Breast epithelium (tissue), 4 donors: ENCODE measurements around the gene NAALADL2. TPM values are rescaled to one million over a fixed set of nuclear protein-coding genes. Genes with fewer than 3 reads are reported as not detected.

ENCODE experiments used
- DNase-seq, 2 donors: peaks; one replicate each; pipeline ENCODE4 v3.0.0-alpha.2; 2019; ENCODE audit warnings: low spot score in 2 of 2
- H3K27ac ChIP-seq, 2 donors: fragments of 200-600 bp; sonication (generic) in 1 of 2; one replicate each; pipeline ENCODE4 v1.5.1; 2016 to 2019; ENCODE audit warnings: mild to moderate bottlenecking in 1 of 2
- H3K27me3 ChIP-seq, 2 donors: fragments of 200-600 bp; sonication (generic) in 1 of 2; one replicate each; pipeline versions ENCODE4 v1.5.1 to v1.6.0; 2017 to 2019; ENCODE audit warnings: control low read depth in 1 of 2, mild to moderate bottlenecking in 1 of 2
- H3K36me3 ChIP-seq: fragments of 200-600 bp; one replicate; pipeline ENCODE4 v1.5.1; 2019
- H3K4me1 ChIP-seq, 2 donors: fragments of 200-600 bp; sonication (generic); one replicate each; pipeline ENCODE4 v1.5.1; 2016 to 2019; ENCODE audit warnings: control low read depth in 1 of 2
- H3K4me3 ChIP-seq, 3 donors: fragments of 200-600 bp; sonication (generic); 1 replicate in 2 of 3; 2 replicates in 1 of 3; pipeline ENCODE4 v1.5.1; 2016 to 2019; ENCODE audit warnings: mild to moderate bottlenecking in 3 of 3, moderate library complexity in 2 of 3
- H3K9me3 ChIP-seq, 2 donors: fragments of 200-600 bp; sonication (generic) in 1 of 2; one replicate each; pipeline ENCODE4 v1.5.1; 2016 to 2019; ENCODE audit warnings: control low read depth in 1 of 2
- CTCF ChIP-seq, 3 donors: fragments of 450-650 bp; IDR thresholded peaks; one replicate each; pipeline ENCODE4 v1.5.1; 2016 to 2017; ENCODE audit warnings: antibody characterized with exemption in 3 of 3, mild to moderate bottlenecking in 3 of 3, moderate library complexity in 3 of 3
- POLR2A ChIP-seq: fragments of 450-650 bp; IDR thresholded peaks from one replicate; pipeline ENCODE4 v1.6.1; 2016; ENCODE audit warnings: antibody characterized with exemption, mild to moderate bottlenecking, moderate library complexity
- POLR2AphosphoS5 ChIP-seq, 3 donors: sonication (generic); formaldehyde crosslinking; IDR thresholded peaks; one replicate each; pipeline ENCODE4 v1.6.1; 2017; ENCODE audit warnings: antibody characterized with exemption in 3 of 3
- intact Hi-C: fragments of 100-400 bp; cut with DNase I; formaldehyde crosslinking; loops from one replicate; pipeline ENCODE4 v1.15.1; 2023; ENCODE audit warnings: low total_unique reads
- total RNA-seq, 3 donors: library from RNA; depleted of rRNA; stranded (reverse); fragments of >200 nt; gene quantifications; one replicate each; pipeline ENCODE4 v1.1.0, GENCODE V29; 2016

The NAALADL2 gene
- total RNA-seq, 3 donors from 2014 or later, result 12.0 to 69.5 (median 53.9) TPM

GRCh38 chr3:174862666-174863065 lies 3.5 kb downstream of the NAALADL2 start:
- Histone ChIP-seq H3K27me3 (no peaks in the 10 kb centered on the region), H3K36me3 (no peaks in the 10 kb centered on the region), H3K9me3 (no peaks in the 10 kb centered on the region), H3K4me1 (no peaks in the 10 kb centered on the region), H3K4me3 (peak overlapping the region in 2 of 3 donors; percentile 18 to 23), H3K27ac (peak overlapping the region; percentile 81 to 84)
- intact Hi-C loops, result no loop called here
- DNase-seq, result no peak
- TF ChIP-seq POLR2A, result no peak
- no peak for TF ChIP-seq CTCF (IDR thresholded peaks at IDR 0.05)
- TF ChIP-seq POLR2AphosphoS5 (IDR thresholded peaks at IDR 0.05), result no peak

- H3K9me3 ChIP-seq, result no peaks in the 10 kb centered on the region
- intact Hi-C loops, result no loop called here
- peak in 1 of 2 donors; percentile 71 for DNase-seq
- H3K27me3 ChIP-seq, result no peaks in the 10 kb centered on the region
- H3K36me3 ChIP-seq, result no peaks in the 10 kb centered on the region
- H3K4me1 ChIP-seq, result no peaks in the 10 kb centered on the region
- H3K4me3 ChIP-seq, result peak overlapping the region in 1 of 3 donors; percentile 18
- TF ChIP-seq POLR2A, result no peak
- peak in 2 of 3 donors; percentile 73 to 87 for TF ChIP-seq POLR2AphosphoS5 (IDR thresholded peaks at IDR 0.05)
- H3K27ac ChIP-seq, result peak overlapping the region; percentile 81 to 84
Observed at GRCh38 chr3:174863488-174863887, 4.4 kb downstream of the NAALADL2 start.

GRCh38 chr3:174869448-174869847 lies 10.3 kb downstream of the NAALADL2 start:
- Histone ChIP-seq H3K27me3 (no peaks in the 10 kb centered on the region), H3K4me1 (no peaks in the 10 kb centered on the region), H3K9me3 (no peaks in the 10 kb centered on the region), H3K27ac (no peak overlapping the region), H3K36me3 (no peaks in the 10 kb centered on the region), H3K4me3 (no peak overlapping the region)
- TF ChIP-seq POLR2AphosphoS5 (IDR thresholded peaks at IDR 0.05), result no peak
- TF ChIP-seq CTCF (IDR thresholded peaks at IDR 0.05), result no peak
- no peak for TF ChIP-seq POLR2A
- intact Hi-C loops, result no loop called here
- DNase-seq, result no peak

GRCh38 chr3:174873832-174874657 lies 14.9 kb downstream of the NAALADL2 start:
- Histone ChIP-seq H3K4me1 (no peaks in the 10 kb centered on the region), H3K9me3 (no peaks in the 10 kb centered on the region), H3K36me3 (no peaks in the 10 kb centered on the region), H3K4me3 (no peak overlapping the region), H3K27ac (no peak overlapping the region), H3K27me3 (no peaks in the 10 kb centered on the region)
- TF ChIP-seq POLR2AphosphoS5 (IDR thresholded peaks at IDR 0.05) (no peak), CTCF (IDR thresholded peaks at IDR 0.05) (no peak), POLR2A (no peak)
- no peak for DNase-seq
- intact Hi-C loops, result no loop called here

- no peaks in the 10 kb centered on the region for H3K9me3 ChIP-seq
- no peaks in the 10 kb centered on the region for H3K27me3 ChIP-seq
- TF ChIP-seq CTCF (IDR thresholded peaks at IDR 0.05) (no peak), POLR2AphosphoS5 (IDR thresholded peaks at IDR 0.05) (no peak), POLR2A (no peak)
- intact Hi-C loops, result no loop called here
- no peak for DNase-seq
- H3K27ac ChIP-seq, result no peak overlapping the region
- H3K4me3 ChIP-seq, result no peak overlapping the region
- H3K4me1 ChIP-seq, result no peaks in the 10 kb centered on the region
- H3K36me3 ChIP-seq, result no peaks in the 10 kb centered on the region
Observed at GRCh38 chr3:174882789-174883188, 23.7 kb downstream of the NAALADL2 start.
